ENCODE measurements around the gene MND1.
A peak's percentile ranks its signal among the peaks of the same experiment; 100 is the strongest.

MND1 gene

GRCh38 chr4:153428941-153429475, 84.5 kb downstream of the MND1 start:
- H3K4me1 ChIP-seq (ENCODE audit: control insufficient read depth in 5 of 5, insufficient read depth in 5 of 5, low read length in 5 of 5), result peaks cover 0 to 12% (median 11%) of the 10 kb centered on the region in 5 donors
- H3K9me3 ChIP-seq (ENCODE audit: control insufficient read depth in 5 of 5, low read length in 5 of 5), result no peaks in the 10 kb centered on the region
- no peak overlapping the region for H3K4me3 ChIP-seq (ENCODE audit: low read depth in 1 of 5, low read length in 5 of 5)
- H3K27me3 ChIP-seq (ENCODE audit: control insufficient read depth in 5 of 5, insufficient read depth in 4 of 5, low read length in 5 of 5), result no peaks in the 10 kb centered on the region
- H3K9ac ChIP-seq (ENCODE audit: low read length in 5 of 5), result no peak overlapping the region
- H3K27ac ChIP-seq (ENCODE audit: low read depth, low read length), result no peak overlapping the region
- H3K36me3 ChIP-seq (ENCODE audit: control insufficient read depth in 5 of 5, insufficient read depth in 5 of 5, low read length in 5 of 5), result no peaks in the 10 kb centered on the region

GRCh38 chr4:153432965-153433753, 88.7 kb downstream of the MND1 start:
- Histone ChIP-seq H3K27ac (ENCODE audit: low read depth, low read length) (peak overlapping the region; percentile 51), H3K9ac (ENCODE audit: low read length in 5 of 5) (no peak overlapping the region), H3K4me3 (ENCODE audit: low read depth in 1 of 5, low read length in 5 of 5) (peak overlapping the region; percentile 38 to 51 (median 46)), H3K27me3 (ENCODE audit: control insufficient read depth in 5 of 5, insufficient read depth in 4 of 5, low read length in 5 of 5) (no peaks in the 10 kb centered on the region), H3K9me3 (ENCODE audit: control insufficient read depth in 5 of 5, low read length in 5 of 5) (no peaks in the 10 kb centered on the region), H3K36me3 (ENCODE audit: control insufficient read depth in 5 of 5, insufficient read depth in 5 of 5, low read length in 5 of 5) (no peaks in the 10 kb centered on the region), H3K4me1 (ENCODE audit: control insufficient read depth in 5 of 5, insufficient read depth in 5 of 5, low read length in 5 of 5) (peaks cover 0 to 12% (median 11%) of the 10 kb centered on the region in 5 donors)

GRCh38 chr4:153433754-153434105, 89.2 kb downstream of the MND1 start:
- H3K9ac ChIP-seq (ENCODE audit: low read length in 5 of 5), result no peak overlapping the region
- no peaks in the 10 kb centered on the region for H3K9me3 ChIP-seq (ENCODE audit: control insufficient read depth in 5 of 5, low read length in 5 of 5)
- H3K27me3 ChIP-seq (ENCODE audit: control insufficient read depth in 5 of 5, insufficient read depth in 4 of 5, low read length in 5 of 5), result no peaks in the 10 kb centered on the region
- no peaks in the 10 kb centered on the region for H3K36me3 ChIP-seq (ENCODE audit: control insufficient read depth in 5 of 5, insufficient read depth in 5 of 5, low read length in 5 of 5)
- peak overlapping the region in 1 of 5 donors; percentile 38 for H3K4me3 ChIP-seq (ENCODE audit: low read depth in 1 of 5, low read length in 5 of 5)
- no peak overlapping the region for H3K27ac ChIP-seq (ENCODE audit: low read depth, low read length)
- H3K4me1 ChIP-seq (ENCODE audit: control insufficient read depth in 5 of 5, insufficient read depth in 5 of 5, low read length in 5 of 5), result peaks cover 0 to 12% (median 11%) of the 10 kb centered on the region in 5 donors

GRCh38 chr4:153434190-153434589, 89.7 kb downstream of the MND1 start:
- Histone ChIP-seq H3K9me3 (ENCODE audit: control insufficient read depth in 5 of 5, low read length in 5 of 5) (no peaks in the 10 kb centered on the region), H3K4me1 (ENCODE audit: control insufficient read depth in 5 of 5, insufficient read depth in 5 of 5, low read length in 5 of 5) (peaks cover 0 to 12% (median 10%) of the 10 kb centered on the region in 5 donors), H3K9ac (ENCODE audit: low read length in 5 of 5) (no peak overlapping the region), H3K36me3 (ENCODE audit: control insufficient read depth in 5 of 5, insufficient read depth in 5 of 5, low read length in 5 of 5) (no peaks in the 10 kb centered on the region), H3K27ac (ENCODE audit: low read depth, low read length) (no peak overlapping the region), H3K27me3 (ENCODE audit: control insufficient read depth in 5 of 5, insufficient read depth in 4 of 5, low read length in 5 of 5) (no peaks in the 10 kb centered on the region), H3K4me3 (ENCODE audit: low read depth in 1 of 5, low read length in 5 of 5) (no peak overlapping the region)

- Histone ChIP-seq H3K9me3 (ENCODE audit: control insufficient read depth in 5 of 5, low read length in 5 of 5) (no peaks in the 10 kb centered on the region), H3K9ac (ENCODE audit: low read length in 5 of 5) (peak overlapping the region in 2 of 5 donors; percentile 41 to 64), H3K36me3 (ENCODE audit: control insufficient read depth in 5 of 5, insufficient read depth in 5 of 5, low read length in 5 of 5) (no peaks in the 10 kb centered on the region), H3K27ac (ENCODE audit: low read depth, low read length) (no peak overlapping the region), H3K4me3 (ENCODE audit: low read depth in 1 of 5, low read length in 5 of 5) (peak overlapping the region in 4 of 5 donors; percentile 13 to 44 (median 28)), H3K4me1 (ENCODE audit: control insufficient read depth in 5 of 5, insufficient read depth in 5 of 5, low read length in 5 of 5) (peaks cover 0 to 6% (median 0%) of the 10 kb centered on the region in 5 donors), H3K27me3 (ENCODE audit: control insufficient read depth in 5 of 5, insufficient read depth in 4 of 5, low read length in 5 of 5) (no peaks in the 10 kb centered on the region)
Measured at GRCh38 chr4:153438916-153439756, 94.6 kb downstream of the MND1 start.

- Histone ChIP-seq H3K4me3 (ENCODE audit: low read depth in 1 of 5, low read length in 5 of 5) (no peak overlapping the region), H3K27me3 (ENCODE audit: control insufficient read depth in 5 of 5, insufficient read depth in 4 of 5, low read length in 5 of 5) (no peaks in the 10 kb centered on the region), H3K36me3 (ENCODE audit: control insufficient read depth in 5 of 5, insufficient read depth in 5 of 5, low read length in 5 of 5) (no peaks in the 10 kb centered on the region), H3K9me3 (ENCODE audit: control insufficient read depth in 5 of 5, low read length in 5 of 5) (no peaks in the 10 kb centered on the region), H3K4me1 (ENCODE audit: control insufficient read depth in 5 of 5, insufficient read depth in 5 of 5, low read length in 5 of 5) (peaks cover 0 to 6% (median 0%) of the 10 kb centered on the region in 5 donors), H3K9ac (ENCODE audit: low read length in 5 of 5) (no peak overlapping the region), H3K27ac (ENCODE audit: low read depth, low read length) (no peak overlapping the region)
Measured at GRCh38 chr4:153439831-153440230, 95.3 kb downstream of the MND1 start.

- Histone ChIP-seq H3K4me3 (ENCODE audit: low read depth in 1 of 5, low read length in 5 of 5) (no peak overlapping the region), H3K9me3 (ENCODE audit: control insufficient read depth in 5 of 5, low read length in 5 of 5) (no peaks in the 10 kb centered on the region), H3K9ac (ENCODE audit: low read length in 5 of 5) (no peak overlapping the region), H3K27ac (ENCODE audit: low read depth, low read length) (no peak overlapping the region), H3K27me3 (ENCODE audit: control insufficient read depth in 5 of 5, insufficient read depth in 4 of 5, low read length in 5 of 5) (no peaks in the 10 kb centered on the region), H3K36me3 (ENCODE audit: control insufficient read depth in 5 of 5, insufficient read depth in 5 of 5, low read length in 5 of 5) (no peaks in the 10 kb centered on the region), H3K4me1 (ENCODE audit: control insufficient read depth in 5 of 5, insufficient read depth in 5 of 5, low read length in 5 of 5) (peaks cover 0 to 6% (median 0%) of the 10 kb centered on the region in 5 donors)
Measured at GRCh38 chr4:153440475-153440874, 96.0 kb downstream of the MND1 start.

- H3K36me3 ChIP-seq (ENCODE audit: control insufficient read depth in 5 of 5, insufficient read depth in 5 of 5, low read length in 5 of 5), result no peaks in the 10 kb centered on the region
- no peaks in the 10 kb centered on the region for H3K27me3 ChIP-seq (ENCODE audit: control insufficient read depth in 5 of 5, insufficient read depth in 4 of 5, low read length in 5 of 5)
- H3K9ac ChIP-seq (ENCODE audit: low read length in 5 of 5), result peak overlapping the region in 1 of 5 donors; percentile 20
- H3K4me3 ChIP-seq (ENCODE audit: low read depth in 1 of 5, low read length in 5 of 5), result peak overlapping the region in 1 of 5 donors; percentile 3
- H3K9me3 ChIP-seq (ENCODE audit: control insufficient read depth in 5 of 5, low read length in 5 of 5), result no peaks in the 10 kb centered on the region
- H3K27ac ChIP-seq (ENCODE audit: low read depth, low read length), result peak overlapping the region; percentile 92
- peaks cover 8 to 44% (median 37%) of the 10 kb centered on the region in 5 donors for H3K4me1 ChIP-seq (ENCODE audit: control insufficient read depth in 5 of 5, insufficient read depth in 5 of 5, low read length in 5 of 5)
Measured at GRCh38 chr4:153447175-153447905, 102.9 kb downstream of the MND1 start.

GRCh38 chr4:153448003-153448731, 103.7 kb downstream of the MND1 start:
- Histone ChIP-seq H3K4me1 (ENCODE audit: control insufficient read depth in 5 of 5, insufficient read depth in 5 of 5, low read length in 5 of 5) (peaks cover 8 to 50% (median 41%) of the 10 kb centered on the region in 5 donors), H3K36me3 (ENCODE audit: control insufficient read depth in 5 of 5, insufficient read depth in 5 of 5, low read length in 5 of 5) (no peaks in the 10 kb centered on the region), H3K27me3 (ENCODE audit: control insufficient read depth in 5 of 5, insufficient read depth in 4 of 5, low read length in 5 of 5) (no peaks in the 10 kb centered on the region), H3K9me3 (ENCODE audit: control insufficient read depth in 5 of 5, low read length in 5 of 5) (no peaks in the 10 kb centered on the region), H3K9ac (ENCODE audit: low read length in 5 of 5) (peak overlapping the region in 2 of 5 donors; percentile 6 to 20), H3K4me3 (ENCODE audit: low read depth in 1 of 5, low read length in 5 of 5) (peak overlapping the region in 2 of 5 donors; percentile 3 to 24), H3K27ac (ENCODE audit: low read depth, low read length) (peak overlapping the region; percentile 92)
